Measurements from ENCODE around the gene CHN2. TPM values are rescaled to one million over a fixed set of nuclear protein-coding genes. Genes with fewer than 3 reads are reported as not detected.

The CHN2 gene
- total RNA-seq, 1 experiment from 2014 or later, result 5.0 TPM

DNA sequence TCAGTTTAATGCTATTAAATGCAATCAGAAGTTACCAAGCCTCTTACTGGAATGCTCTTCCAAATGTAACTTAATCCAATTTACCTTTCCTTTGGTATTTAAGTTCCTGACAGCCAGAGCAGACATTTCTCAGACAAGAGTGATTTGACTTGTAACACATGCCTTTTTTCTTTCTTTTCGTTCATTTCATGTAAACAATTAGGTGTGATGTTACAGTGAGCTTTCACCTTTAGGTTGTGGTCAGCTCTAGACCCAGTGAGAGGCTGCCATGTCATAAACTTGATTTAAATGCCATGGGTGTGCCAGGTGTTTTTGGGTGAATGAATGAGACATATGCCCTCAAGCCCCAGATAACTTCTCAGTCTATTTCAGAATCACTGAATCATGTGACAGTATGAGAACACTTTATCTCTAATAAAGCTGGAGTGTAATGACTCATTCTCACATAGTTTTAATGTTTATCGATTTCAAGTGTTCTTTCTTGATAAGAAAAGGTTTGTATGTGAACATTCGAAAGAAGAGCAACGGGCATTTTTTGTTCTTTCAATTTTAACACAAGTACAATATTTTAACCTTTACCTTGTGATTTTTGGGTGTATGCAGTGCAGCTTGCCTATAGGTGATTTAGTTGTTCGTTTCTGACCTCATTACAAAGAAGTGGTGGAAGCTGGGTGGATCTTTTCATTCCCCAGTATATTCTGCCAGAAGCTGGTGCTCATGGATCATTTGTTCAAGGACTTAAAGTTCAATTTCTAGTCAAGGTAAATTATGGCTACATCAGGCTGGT is 61.5 kb downstream of the CHN2 start:
- Mint-ChIP-seq H3K27me3 (ENCODE audit: low read depth) (no peaks in the 10 kb centered on the region), H3K4me1 (peaks cover 5% of the 10 kb centered on the region), H3K4me3 (no peak overlapping the region), H3K27ac (no peak overlapping the region), H3K36me3 (no peaks in the 10 kb centered on the region), H3K9me3 (peaks cover 2% of the 10 kb centered on the region; the same call in 1 of the 2 replicates)
- ATAC-seq (no peak), DNase-seq (ENCODE audit: low spot score) (no peak)
- ChIA-PET POLR2A (no interaction called here), CTCF (interaction anchor here (0.7 to 1.8 kb wide), 2 partner anchors 66 kb away, joined by 3 to 5 read pairs; no protein-coding TSS in a partner anchor)
- TF ChIP-seq, protein P1, sequence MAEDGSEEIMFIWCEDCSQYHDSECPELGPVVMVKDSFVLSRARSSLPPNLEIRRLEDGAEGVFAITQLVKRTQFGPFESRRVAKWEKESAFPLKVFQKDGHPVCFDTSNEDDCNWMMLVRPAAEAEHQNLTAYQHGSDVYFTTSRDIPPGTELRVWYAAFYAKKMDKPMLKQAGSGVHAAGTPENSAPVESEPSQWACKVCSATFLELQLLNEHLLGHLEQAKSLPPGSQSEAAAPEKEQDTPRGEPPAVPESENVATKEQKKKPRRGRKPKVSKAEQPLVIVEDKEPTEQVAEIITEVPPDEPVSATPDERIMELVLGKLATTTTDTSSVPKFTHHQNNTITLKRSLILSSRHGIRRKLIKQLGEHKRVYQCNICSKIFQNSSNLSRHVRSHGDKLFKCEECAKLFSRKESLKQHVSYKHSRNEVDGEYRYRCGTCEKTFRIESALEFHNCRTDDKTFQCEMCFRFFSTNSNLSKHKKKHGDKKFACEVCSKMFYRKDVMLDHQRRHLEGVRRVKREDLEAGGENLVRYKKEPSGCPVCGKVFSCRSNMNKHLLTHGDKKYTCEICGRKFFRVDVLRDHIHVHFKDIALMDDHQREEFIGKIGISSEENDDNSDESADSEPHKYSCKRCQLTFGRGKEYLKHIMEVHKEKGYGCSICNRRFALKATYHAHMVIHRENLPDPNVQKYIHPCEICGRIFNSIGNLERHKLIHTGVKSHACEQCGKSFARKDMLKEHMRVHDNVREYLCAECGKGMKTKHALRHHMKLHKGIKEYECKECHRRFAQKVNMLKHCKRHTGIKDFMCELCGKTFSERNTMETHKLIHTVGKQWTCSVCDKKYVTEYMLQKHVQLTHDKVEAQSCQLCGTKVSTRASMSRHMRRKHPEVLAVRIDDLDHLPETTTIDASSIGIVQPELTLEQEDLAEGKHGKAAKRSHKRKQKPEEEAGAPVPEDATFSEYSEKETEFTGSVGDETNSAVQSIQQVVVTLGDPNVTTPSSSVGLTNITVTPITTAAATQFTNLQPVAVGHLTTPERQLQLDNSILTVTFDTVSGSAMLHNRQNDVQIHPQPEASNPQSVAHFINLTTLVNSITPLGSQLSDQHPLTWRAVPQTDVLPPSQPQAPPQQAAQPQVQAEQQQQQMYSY (CRISPR knock-in tag; IDR thresholded peaks at IDR 0.05), result no peak
- TF ChIP-seq, protein P2, sequence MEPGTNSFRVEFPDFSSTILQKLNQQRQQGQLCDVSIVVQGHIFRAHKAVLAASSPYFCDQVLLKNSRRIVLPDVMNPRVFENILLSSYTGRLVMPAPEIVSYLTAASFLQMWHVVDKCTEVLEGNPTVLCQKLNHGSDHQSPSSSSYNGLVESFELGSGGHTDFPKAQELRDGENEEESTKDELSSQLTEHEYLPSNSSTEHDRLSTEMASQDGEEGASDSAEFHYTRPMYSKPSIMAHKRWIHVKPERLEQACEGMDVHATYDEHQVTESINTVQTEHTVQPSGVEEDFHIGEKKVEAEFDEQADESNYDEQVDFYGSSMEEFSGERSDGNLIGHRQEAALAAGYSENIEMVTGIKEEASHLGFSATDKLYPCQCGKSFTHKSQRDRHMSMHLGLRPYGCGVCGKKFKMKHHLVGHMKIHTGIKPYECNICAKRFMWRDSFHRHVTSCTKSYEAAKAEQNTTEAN (CRISPR knock-in tag; IDR thresholded peaks at IDR 0.05), result no peak
- TF ChIP-seq ZNF138 (CRISPR knock-in tag; conservative IDR thresholded peaks at IDR 0.05) (no peak), ZNF317 (CRISPR knock-in tag; IDR thresholded peaks at IDR 0.05; ENCODE audit: borderline replicate concordance, low read depth) (no peak), MXD4 (CRISPR knock-in tag; IDR thresholded peaks at IDR 0.05; ENCODE audit: borderline replicate concordance) (no peak), NR2C2 (CRISPR knock-in tag; IDR thresholded peaks at IDR 0.05) (no peak), EMX1 (CRISPR knock-in tag; IDR thresholded peaks at IDR 0.05) (no peak), NFATC4 (CRISPR knock-in tag; IDR thresholded peaks at IDR 0.05) (no peak), NR1H2 (CRISPR knock-in tag; IDR thresholded peaks at IDR 0.05) (no peak), ZBTB21 (CRISPR knock-in tag; IDR thresholded peaks at IDR 0.05; ENCODE audit: borderline replicate concordance) (no peak), CREM (CRISPR knock-in tag; IDR thresholded peaks at IDR 0.05) (no peak), FOXJ3 (CRISPR knock-in tag; IDR thresholded peaks at IDR 0.05; ENCODE audit: borderline replicate concordance) (no peak), TCF7 (CRISPR knock-in tag; IDR thresholded peaks at IDR 0.05; ENCODE audit: low read depth) (no peak)
- TF ChIP-seq, protein P3, sequence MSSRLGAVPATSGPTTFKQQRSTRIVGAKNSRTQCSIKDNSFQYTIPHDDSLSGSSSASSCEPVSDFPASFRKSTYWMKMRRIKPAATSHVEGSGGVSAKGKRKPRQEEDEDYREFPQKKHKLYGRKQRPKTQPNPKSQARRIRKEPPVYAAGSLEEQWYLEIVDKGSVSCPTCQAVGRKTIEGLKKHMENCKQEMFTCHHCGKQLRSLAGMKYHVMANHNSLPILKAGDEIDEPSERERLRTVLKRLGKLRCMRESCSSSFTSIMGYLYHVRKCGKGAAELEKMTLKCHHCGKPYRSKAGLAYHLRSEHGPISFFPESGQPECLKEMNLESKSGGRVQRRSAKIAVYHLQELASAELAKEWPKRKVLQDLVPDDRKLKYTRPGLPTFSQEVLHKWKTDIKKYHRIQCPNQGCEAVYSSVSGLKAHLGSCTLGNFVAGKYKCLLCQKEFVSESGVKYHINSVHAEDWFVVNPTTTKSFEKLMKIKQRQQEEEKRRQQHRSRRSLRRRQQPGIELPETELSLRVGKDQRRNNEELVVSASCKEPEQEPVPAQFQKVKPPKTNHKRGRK (CRISPR knock-in tag; IDR thresholded peaks at IDR 0.05; ENCODE audit: borderline replicate concordance), result no peak
- TF ChIP-seq, protein P4, sequence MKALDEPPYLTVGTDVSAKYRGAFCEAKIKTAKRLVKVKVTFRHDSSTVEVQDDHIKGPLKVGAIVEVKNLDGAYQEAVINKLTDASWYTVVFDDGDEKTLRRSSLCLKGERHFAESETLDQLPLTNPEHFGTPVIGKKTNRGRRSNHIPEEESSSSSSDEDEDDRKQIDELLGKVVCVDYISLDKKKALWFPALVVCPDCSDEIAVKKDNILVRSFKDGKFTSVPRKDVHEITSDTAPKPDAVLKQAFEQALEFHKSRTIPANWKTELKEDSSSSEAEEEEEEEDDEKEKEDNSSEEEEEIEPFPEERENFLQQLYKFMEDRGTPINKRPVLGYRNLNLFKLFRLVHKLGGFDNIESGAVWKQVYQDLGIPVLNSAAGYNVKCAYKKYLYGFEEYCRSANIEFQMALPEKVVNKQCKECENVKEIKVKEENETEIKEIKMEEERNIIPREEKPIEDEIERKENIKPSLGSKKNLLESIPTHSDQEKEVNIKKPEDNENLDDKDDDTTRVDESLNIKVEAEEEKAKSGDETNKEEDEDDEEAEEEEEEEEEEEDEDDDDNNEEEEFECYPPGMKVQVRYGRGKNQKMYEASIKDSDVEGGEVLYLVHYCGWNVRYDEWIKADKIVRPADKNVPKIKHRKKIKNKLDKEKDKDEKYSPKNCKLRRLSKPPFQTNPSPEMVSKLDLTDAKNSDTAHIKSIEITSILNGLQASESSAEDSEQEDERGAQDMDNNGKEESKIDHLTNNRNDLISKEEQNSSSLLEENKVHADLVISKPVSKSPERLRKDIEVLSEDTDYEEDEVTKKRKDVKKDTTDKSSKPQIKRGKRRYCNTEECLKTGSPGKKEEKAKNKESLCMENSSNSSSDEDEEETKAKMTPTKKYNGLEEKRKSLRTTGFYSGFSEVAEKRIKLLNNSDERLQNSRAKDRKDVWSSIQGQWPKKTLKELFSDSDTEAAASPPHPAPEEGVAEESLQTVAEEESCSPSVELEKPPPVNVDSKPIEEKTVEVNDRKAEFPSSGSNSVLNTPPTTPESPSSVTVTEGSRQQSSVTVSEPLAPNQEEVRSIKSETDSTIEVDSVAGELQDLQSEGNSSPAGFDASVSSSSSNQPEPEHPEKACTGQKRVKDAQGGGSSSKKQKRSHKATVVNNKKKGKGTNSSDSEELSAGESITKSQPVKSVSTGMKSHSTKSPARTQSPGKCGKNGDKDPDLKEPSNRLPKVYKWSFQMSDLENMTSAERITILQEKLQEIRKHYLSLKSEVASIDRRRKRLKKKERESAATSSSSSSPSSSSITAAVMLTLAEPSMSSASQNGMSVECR (CRISPR knock-in tag; IDR thresholded peaks at IDR 0.05; ENCODE audit: borderline replicate concordance), result no peak
- TF ChIP-seq, protein P5, sequence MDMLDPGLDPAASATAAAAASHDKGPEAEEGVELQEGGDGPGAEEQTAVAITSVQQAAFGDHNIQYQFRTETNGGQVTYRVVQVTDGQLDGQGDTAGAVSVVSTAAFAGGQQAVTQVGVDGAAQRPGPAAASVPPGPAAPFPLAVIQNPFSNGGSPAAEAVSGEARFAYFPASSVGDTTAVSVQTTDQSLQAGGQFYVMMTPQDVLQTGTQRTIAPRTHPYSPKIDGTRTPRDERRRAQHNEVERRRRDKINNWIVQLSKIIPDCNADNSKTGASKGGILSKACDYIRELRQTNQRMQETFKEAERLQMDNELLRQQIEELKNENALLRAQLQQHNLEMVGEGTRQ (CRISPR knock-in tag; IDR thresholded peaks at IDR 0.05), result no peak
- TF ChIP-seq, protein P6, sequence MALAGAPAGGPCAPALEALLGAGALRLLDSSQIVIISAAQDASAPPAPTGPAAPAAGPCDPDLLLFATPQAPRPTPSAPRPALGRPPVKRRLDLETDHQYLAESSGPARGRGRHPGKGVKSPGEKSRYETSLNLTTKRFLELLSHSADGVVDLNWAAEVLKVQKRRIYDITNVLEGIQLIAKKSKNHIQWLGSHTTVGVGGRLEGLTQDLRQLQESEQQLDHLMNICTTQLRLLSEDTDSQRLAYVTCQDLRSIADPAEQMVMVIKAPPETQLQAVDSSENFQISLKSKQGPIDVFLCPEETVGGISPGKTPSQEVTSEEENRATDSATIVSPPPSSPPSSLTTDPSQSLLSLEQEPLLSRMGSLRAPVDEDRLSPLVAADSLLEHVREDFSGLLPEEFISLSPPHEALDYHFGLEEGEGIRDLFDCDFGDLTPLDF (CRISPR knock-in tag; IDR thresholded peaks at IDR 0.05), result no peak
- TF ChIP-seq, protein P7, sequence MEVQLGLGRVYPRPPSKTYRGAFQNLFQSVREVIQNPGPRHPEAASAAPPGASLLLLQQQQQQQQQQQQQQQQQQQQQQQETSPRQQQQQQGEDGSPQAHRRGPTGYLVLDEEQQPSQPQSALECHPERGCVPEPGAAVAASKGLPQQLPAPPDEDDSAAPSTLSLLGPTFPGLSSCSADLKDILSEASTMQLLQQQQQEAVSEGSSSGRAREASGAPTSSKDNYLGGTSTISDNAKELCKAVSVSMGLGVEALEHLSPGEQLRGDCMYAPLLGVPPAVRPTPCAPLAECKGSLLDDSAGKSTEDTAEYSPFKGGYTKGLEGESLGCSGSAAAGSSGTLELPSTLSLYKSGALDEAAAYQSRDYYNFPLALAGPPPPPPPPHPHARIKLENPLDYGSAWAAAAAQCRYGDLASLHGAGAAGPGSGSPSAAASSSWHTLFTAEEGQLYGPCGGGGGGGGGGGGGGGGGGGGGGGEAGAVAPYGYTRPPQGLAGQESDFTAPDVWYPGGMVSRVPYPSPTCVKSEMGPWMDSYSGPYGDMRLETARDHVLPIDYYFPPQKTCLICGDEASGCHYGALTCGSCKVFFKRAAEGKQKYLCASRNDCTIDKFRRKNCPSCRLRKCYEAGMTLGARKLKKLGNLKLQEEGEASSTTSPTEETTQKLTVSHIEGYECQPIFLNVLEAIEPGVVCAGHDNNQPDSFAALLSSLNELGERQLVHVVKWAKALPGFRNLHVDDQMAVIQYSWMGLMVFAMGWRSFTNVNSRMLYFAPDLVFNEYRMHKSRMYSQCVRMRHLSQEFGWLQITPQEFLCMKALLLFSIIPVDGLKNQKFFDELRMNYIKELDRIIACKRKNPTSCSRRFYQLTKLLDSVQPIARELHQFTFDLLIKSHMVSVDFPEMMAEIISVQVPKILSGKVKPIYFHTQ (CRISPR knock-in tag; IDR thresholded peaks at IDR 0.05), result no peak

Data from WTC11 (cell line).